HG02588 (cell line): ENCODE data around the gene SSC5D.

Experiments used
- ATAC-seq: cut with Tn5 transposase; IDR thresholded peaks from one replicate; pipeline ENCODE4 v1.9.1; 2021; ENCODE audit warnings: mild to moderate bottlenecking, moderate library complexity; ENCODE audit not compliant: unreplicated experiment

Gene SSC5D

DNA sequence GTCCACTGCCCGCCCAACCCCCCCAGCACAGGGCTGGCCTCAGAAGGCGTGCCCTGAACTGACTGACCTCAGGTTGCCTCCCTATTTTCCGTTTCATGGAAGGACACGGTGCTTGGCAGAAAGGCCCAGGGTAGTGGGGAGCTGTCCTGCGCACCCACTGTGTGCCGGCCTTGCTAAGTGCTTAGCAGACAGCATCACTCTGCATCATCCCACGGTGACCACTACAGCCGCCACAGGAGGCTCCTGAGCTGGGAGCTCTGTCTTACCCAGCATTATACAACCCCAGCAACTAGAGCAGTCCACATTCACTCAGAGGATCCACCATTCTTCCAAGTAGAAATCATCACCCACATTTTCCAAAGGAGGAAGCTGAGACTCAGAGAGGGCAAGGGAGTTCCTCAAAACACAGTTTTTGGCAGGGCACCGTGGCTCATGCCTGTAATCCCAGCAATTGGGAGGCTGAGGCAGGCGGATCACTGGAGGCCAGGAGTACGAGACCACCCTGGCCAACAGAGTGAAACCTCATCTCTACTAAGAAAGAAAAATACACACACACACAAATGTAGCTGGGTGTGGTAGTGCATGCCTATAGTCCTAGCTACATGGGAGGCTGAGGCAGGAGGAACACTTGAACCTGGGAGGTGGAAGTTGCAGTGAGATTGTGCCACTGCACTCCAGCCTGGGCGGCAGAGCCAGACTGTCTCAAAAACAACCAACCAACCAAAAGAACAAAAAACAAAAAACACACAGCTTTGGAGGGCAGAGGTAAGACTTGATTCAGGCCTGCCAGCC is 47.1 kb downstream of the SSC5D start:
- no peak for ATAC-seq

DNA sequence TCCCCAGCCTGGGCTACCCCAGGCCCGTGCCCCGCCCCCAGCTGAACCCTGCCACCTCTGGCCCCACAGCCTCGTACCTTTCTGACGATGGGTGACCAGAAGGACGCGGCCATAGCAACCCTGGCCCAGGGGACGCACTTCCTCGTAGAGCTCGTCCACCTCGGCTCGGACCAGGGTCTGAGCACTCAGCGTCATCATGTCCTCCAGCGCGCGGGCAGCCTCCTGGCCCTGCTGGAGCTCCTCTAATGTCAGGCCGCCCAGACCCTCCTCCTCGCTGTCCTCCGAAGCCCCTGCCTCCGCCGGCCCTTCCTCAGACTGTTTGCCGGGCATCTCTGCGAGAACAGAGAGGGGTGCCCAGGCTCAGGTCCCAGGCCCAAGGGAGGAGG is 47.7 kb downstream of the SSC5D start:
- ATAC-seq, result no peak

DNA sequence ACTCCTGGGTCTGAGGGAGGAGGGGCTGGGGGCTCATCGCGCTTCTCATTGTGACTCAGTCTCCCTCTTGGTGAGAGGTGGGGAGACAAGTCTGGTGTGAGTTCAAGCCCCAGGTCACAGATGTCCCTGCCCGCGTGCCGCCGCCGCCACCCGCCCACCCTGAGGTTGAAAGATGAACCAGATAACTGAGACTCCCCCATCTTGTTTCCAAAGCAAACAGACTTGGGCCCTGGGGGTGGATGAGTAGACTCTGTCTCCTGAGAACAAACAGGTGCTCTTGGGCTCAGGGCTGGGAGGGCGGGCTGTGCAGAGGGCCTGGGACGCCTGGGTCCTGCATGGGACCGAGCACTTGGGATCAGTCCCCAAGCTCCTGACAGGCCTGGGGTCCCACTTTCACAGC is 48.1 kb downstream of the SSC5D start:
- ATAC-seq, result no peak

DNA sequence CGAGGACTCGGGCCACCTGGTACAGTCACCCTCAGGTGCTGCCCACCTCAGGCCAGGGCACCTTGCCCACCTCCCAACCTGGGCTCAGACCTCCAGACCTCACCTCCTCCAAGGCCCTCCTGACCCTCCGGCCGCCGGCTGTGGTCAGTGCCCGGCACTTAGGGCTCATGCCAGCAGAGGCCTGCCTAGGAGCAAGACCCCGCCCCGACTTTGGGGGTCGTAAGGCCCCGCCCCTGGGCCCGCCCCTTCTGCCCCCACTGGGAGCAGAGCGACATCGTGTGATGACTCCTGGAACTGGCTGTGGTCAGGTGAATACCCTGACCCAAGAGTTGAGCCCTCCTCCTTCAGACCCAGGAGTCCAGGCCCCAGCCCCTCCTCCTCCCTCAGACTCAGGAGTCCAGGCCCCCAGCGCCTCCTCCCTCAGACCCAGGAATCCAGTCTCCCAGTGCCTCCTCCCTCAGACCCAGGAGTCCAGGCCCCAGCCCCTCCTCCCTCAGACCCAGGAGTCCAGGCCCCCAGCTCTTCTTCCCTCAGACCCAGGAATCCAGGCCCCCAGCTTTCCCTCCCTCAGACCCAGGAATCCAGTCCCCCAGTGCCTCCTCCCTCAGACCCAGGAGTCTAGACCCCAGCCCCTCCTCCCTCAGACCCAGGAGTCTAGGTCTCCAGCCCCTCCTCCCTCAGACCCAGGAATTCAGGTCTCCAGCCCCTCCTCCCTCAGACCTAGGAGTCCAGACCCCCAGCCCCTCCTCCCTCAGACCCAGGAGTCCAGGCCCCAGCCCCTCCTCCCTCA is 48.9 kb downstream of the SSC5D start, which contains the start of gene SBK2:
SBK2 (minus strand) TSS at position 183 of the 790 bp plus-strand sequence. CDS start 839 bp downstream, outside the sequence.
- no peak for ATAC-seq

DNA sequence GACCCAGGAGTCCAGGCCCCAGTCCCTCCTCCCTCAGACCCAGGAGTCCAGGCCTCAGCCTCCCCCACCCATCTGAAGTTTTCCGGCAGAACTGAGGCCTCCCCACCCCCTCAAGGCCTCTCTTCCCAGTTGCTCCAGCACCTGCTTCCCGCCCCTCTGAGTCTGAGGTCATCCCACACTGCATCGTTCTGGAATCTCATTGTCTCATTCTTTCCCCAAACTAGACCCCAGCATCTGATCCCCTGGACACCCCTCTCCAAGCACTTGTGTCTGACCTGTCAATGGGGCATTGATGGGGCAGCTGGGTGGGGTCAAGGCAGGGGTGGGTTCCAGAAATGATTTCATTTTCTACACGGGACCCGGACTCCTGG is 49.5 kb downstream of the SSC5D start:
- ATAC-seq, result no peak

DNA sequence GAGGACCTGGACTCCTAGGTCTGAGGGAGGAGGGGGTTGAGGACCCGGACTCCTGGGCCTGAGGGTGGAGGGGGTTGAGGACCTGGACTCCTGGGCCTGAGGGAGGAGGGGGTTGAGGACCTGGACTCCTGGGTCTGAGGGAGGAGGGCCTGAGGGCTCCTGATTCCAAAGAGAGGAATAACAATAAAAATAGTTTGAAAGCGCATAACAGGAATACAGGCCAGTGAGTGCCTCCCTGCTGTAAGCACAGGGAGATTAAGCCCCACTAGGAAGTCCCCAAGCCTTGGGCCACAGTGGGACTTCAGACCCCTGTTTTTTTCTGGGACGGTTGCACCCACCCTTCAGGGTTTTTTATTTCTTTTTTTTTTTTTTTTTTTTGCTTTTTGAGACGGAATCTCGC is 49.9 kb downstream of the SSC5D start:
- ATAC-seq, result no peak

DNA sequence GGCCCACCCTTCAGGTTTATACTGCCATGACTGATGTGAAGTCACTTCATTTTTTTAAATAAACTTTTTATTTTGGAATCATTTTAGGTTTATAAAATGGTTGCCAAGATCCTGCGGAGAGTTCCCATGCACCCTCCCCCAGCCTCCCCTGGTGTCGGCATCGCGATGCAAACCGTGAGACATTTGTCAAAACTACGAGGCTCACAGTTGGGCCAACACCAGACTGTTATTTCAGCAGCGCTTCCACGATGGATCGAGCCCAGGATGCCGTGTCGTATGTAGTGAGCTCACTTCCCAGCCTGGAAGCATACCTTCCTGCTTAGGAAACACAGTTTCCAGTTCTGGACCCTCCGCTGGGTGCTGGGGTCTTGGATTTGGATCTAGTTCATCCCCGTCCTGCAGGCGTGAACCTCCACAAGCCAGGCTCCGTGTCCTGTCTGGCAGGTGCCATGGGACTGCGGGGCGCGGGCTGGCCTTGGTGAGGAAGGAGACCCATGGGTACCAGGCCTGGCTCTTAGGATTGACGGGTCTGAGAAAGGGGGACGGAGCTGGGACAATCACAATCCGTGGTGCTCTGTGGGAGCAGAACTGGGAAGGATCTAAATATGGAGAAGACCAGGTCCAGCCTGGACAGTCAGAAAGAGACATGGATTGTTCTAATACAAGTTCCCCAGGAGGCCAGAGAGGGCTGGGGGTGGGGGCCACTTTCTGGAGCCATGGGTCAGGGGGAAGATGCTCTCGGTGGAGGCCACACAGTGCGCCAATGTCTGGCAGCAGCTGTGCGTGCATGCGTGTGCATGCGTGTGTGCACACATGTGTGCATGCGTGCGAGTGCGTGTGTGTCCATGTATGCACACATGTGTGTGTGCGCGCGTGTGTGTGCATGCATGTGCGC is 51.1 kb downstream of the SSC5D start:
- no peak for ATAC-seq

DNA sequence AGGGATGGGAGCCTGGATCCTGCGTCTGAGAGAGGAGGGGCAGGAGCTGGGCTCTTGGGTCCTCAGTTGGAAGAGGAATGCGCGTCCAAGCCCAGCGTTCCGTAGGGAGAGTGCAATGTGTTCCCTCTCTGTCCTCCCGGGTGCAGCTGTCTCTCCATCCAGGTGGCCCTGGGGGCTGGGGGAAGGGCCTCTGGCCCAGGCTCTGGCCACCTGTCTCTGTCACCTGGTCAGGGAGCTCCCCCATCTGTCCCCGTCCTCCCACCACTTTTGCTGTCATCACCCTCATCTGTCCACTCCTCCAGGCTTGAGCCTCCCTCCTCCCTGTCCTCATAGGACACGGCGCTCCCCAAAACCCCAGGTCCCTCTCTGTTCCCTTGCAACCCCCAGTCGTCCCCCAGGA is 52.4 kb downstream of the SSC5D start:
- no peak for ATAC-seq

DNA sequence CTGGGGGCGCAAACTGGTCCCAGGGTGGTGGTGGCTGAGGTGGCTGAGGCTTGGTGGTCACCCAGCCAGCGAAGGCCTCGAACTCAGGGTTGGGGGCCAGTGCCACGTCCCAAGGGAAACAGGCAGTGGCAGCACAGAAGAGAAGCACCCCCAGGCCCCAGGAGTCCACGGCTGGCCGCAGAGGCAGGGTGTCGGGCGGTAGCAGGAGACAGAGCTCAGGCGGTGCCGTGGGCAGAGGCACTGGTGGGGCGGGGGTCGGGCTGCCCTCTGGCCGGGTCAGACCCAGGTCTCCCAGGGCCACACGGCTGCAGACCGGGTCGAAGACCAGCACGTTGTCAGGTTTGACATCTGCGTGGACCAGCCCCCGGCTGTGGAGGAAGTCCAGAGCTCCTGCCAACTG is 52.9 kb downstream of the SSC5D start:
- ATAC-seq, result no peak

DNA sequence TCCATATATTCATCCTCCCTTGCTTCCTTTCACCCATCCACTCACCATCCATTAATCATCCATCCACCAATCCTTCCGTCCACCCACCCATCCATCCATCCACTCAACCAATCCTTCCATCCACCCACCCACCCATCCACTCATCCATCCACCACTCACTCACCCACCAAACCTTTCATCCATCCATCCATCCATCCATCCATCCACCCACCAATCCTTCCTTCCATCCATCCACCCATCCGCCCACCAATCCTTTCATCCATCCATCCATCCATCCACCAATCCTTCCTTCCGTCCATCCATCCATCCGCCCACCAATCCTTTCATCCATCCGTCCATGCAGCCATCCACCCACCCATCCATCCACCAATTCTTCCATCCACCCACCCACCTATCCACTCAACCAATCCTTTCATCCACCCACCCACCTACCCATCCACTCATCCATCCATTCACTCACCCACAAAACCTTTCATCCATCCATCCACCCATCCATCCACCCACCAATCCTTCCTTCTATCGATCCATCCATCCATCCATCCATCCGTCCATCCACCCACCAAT is 54.1 kb downstream of the SSC5D start:
- no peak for ATAC-seq

DNA sequence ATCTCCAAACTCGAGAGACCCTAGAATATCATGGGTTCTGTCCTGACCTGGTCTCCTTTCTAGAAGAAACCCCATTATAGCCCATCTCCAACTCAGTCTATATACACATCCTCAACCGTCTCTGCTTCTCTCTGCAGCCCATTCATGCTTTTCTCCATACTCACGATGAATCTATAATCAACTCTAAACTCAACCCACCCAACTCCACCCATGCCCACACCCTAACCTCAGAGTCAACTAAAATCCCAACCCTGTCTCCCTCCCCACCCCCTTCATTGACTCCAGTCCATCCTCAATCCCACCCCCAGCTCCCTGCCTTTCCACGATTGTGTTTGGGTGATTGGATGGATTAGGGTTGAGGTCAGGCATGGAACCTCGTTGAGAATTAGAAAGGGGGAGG is 55.3 kb downstream of the SSC5D start:
- no peak for ATAC-seq

DNA sequence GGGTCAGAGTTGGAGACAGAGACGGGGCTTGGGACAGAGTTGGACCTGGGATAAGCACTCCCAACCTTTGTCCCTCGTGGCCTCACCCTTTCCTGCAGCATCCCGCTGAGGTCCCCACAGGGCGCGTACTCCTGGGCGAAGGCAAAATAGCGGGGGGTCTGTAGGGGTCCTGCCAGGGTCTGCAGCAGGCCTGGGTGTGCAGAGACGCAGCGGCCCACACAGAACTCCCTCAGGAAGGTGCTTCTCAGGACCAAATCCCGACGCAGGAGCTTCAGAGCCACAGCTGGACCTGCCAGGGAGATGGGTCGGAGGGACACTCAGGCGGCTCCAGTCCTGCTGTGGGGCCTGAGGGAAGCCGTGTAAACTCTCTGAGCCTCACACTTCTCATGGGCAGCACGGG is 55.8 kb downstream of the SSC5D start:
- no peak for ATAC-seq

DNA sequence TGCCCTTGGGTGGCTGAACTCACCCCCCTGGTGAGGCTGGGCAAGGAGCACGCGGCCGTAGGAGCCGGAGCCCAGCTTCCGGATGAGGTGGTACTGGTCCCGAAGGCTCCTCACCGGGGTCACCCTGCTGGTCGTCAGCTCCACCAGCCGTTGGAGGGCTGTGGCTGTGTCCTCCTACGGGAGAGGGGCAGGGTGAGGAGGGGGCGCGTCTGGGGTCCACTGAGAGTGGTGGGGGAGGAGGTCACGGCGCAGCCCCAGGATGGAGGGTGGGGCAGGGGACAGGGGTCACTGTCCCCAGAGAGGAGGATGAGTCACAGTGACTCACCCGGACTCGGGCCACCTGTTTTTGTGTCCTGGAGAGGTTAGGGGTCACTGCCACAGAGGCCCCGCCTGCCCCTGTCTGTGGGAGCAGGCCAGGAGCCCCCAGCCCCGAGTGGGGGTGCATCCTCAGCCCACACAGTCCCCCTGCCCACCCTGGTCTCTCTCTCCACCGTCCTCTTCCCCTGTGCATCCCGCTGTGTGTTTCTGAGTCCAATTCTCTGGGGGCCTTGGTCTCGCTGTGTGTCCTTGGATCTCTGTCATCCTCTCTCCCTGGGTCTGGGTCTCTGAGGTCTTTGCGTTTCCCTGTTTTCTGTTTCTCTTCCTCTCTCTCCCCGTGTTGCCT is 56.7 kb downstream of the SSC5D start:
- ATAC-seq, result no peak

DNA sequence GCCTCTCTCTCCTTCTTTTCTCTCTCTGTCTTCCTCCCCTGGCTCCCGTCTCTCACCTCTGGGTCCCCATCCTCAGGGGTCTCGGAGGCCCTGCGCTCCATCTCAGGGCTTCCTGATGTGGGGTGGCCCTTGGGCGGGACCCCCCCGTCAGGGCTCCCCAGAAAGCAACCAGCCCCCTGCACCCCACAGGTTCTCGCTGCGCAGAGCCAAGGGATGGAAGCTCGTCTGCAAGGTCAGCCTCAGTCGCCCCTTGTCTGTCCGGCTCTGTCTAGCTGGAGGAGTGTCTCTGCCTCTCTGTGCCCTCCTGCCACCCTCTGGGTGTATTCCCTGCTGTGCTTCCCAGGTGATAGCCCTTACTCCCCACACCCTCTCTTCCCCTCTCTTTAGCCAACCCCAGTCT is 57.2 kb downstream of the SSC5D start, which contains the start of gene SBK3:
SBK3 (minus strand) TSS at position 101 of the 400 bp plus-strand sequence; CDS start at position 101, 0 bp downstream.
- no peak for ATAC-seq

DNA sequence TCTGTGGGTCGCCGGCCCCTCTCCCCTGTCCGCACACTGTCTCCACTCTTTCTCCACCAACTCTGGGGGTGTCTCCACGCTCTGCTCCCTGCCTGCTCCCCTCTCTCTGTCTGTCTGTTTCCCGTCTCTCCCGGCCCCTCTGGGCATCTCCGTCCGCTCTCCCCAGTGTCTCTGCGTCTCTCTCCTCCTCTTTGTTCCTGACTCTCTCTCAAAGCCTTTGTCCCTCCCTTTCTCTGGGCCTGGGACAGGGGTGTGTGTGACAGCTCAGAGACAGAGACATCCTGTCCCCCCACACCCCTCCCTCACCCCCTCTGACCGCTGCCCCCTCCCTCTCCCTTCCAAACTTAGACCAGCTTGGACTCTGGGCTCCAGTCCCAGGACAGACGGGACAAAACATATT is 57.8 kb downstream of the SSC5D start:
- no peak for ATAC-seq

DNA sequence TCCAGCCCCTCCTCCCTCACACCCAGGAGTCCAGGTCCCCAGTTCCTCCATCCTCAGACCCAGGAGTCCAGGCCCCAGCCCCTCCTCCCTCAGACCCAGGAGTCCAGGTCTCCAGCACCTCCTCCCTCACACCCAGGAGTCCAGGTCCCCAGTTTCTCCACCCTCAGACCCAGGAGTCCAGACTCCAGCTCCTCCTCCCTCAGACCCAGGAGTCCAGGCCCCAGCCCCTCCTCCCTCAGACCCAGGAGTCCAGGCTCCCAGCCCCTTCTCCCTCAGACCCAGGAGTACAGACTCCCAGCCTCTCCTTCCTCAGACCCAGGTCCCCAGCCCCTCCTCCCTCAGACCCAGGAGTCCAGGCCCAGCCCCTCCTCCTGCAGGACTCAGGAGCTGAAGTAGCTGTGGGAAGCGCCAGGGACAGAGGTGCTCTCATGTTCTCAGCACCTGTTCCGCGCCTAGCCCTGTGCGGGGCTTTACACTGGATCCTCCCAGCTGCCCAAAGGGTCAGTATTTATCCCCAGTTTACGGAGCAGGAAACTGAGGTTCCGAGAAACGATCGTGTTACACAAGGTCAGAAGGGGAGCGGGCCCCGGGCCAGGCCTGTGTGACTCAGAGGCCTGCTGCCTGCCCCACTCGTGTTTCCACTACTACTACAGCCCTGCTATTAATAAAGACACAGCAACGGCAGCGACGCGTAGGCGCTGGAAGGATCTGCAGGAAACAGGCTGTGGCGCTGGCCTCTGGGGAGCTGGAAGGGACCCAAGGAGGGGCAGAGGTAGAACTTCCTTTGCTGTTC is 58.8 kb downstream of the SSC5D start:
- no peak for ATAC-seq

DNA sequence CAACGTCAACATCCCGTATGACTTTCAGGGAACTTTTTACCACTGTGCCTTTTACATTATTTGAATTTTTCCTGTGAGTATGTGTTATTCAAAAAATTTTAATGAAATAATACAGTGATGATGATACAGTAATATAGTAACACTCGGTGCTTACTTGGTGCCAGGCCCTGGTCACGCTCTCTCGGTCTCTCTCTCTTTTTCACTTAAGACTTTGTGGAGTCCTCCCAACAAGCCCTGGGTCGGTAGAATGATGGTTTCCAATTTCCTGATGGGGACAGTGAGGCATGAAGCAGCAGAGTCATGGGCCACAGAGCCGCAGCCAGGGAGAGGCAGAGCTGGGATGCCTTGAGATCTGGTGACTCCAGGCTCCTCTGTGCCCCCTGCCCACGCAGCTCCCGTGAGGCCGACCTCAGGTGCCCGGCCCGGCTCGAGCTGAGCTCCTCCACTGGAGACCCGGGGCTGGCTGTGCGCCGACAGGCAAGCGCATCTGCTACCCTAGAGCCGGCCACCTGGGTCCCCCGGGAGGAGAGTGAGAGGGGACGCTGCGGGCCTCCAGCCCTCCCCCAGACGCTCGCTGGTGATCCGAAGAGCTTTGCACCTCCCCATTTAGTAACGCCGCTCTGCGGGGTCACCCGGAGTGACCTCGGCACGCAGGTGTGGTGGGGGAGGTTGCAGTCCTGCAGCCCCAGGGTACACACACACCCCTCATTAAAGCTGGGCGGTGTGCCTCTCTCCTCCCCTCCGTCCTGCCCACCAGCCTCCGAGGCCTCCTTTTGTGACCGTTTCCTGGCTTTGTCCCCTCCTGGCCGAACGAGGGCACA is 61.5 kb downstream of the SSC5D start:
- no peak for ATAC-seq

DNA sequence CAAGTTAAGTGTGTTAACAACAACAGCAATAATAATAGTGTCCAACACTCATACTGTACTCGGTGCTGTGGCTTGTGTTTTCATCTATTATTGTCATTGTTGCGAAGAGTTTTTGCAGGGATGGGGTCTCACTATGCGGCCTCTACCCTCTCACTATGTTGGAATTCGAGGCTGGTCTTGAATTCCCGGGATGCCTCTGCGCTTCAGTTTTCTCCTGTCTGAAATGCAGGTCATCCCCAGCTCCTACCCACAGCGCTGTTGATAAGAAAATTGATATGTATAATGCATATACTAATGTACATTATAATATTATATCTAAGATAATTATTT is 62.0 kb downstream of the SSC5D start:
- ATAC-seq, result no peak

DNA sequence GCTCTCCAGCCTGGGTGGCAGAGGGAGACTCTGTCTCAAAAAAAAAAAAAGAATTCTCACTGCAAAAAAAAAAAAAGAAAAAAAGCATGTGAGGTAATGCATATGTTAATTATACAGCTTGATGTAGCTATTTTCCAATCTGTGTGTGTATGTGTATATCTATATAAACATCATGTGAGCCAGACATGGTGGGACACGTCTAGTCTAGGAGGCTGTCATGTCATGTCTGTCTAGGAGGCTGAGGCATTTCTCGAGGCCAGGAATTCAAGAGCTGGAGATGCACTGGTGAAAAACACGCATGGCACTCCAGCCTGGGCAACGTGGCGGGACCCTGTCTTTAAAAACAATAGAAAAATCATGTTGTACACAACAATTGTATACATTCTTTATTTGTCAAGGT is 64.0 kb downstream of the SSC5D start:
- ATAC-seq, result no peak
